B cell (primary cell): ENCODE measurements around the gene CYP2F1. TPM values are rescaled to one million over a fixed set of nuclear protein-coding genes. Genes with fewer than 3 reads are reported as not detected.

ENCODE experiments used
- ATAC-seq: fragments of 200-7000 bp; cut with Tn5 transposase; one replicate; pipeline ENCODE4 v1.10.0; 2021; ENCODE audit warnings: low read depth, mild to moderate bottlenecking, moderate number of reproducible peaks, moderate library complexity
- CTCF ChIA-PET: fragments of 350-600 bp; sonication (Branson Sonifier 250); formaldehyde crosslinking; loops from one replicate; lab custom pipeline; 2021; ENCODE audit warnings: antibody characterized with exemption, inconsistent platforms; lab: Charles Lee
- POLR2A ChIA-PET: fragments of 350-600 bp; sonication (Branson Sonifier 250); formaldehyde crosslinking; loops from one replicate; lab custom pipeline; 2021; ENCODE audit warnings: antibody characterized with exemption; lab: Charles Lee
- DNase-seq: peaks from one replicate; pipeline ENCODE4 v3.0.0; 2013
- H2AFZ ChIP-seq: 2 replicates; pipeline ENCODE4 v1.6.1; 2012; ENCODE audit warnings: mild to moderate bottlenecking, low read depth, low read length; ENCODE audit not compliant: insufficient read depth, poor library complexity, severe bottlenecking
- H3K27ac ChIP-seq, 2 donors: 1 replicate in 1 of 2; 2 replicates in 1 of 2; pipeline ENCODE4 v1.5.1; 2012 to 2013; ENCODE audit warnings: low read length in 2 of 2, mild to moderate bottlenecking in 2 of 2, moderate library complexity in 1 of 2
- H3K27me3 ChIP-seq, 4 experiments: fragments of 200-600 bp in 1 of 4; sonication (generic) in 1 of 4; replicated peaks in 1 of 4; 1 replicate in 2 of 4; 2 replicates in 2 of 4; pipeline versions ENCODE4 v1.6.1 to v1.7.0; 2013 to 2016; ENCODE audit warnings: low read length in 3 of 4, mild to moderate bottlenecking in 2 of 4, mixed read lengths in 1 of 4, moderate library complexity in 1 of 4; ENCODE audit not compliant: insufficient read depth in 4 of 4, control insufficient read depth in 3 of 4; ENCODE audit errors: control extremely low read depth in 1 of 4
- H3K36me3 ChIP-seq, 2 experiments: replicated peaks in 1 of 2; 1 replicate in 1 of 2; 2 replicates in 1 of 2; pipeline versions ENCODE4 v1.6.1 to v1.7.1; 2013; ENCODE audit warnings: low read length in 1 of 2; ENCODE audit not compliant: insufficient read depth in 2 of 2, control insufficient read depth in 1 of 2; ENCODE audit errors: control extremely low read depth in 1 of 2, extremely low read depth in 1 of 2
- H3K4me1 ChIP-seq, 2 donors: fragments of 200-600 bp in 1 of 2; sonication (generic) in 1 of 2; 1 replicate in 1 of 2; 2 replicates in 1 of 2; pipeline versions ENCODE4 v1.5.1 to v1.6.1; 2013 to 2017; ENCODE audit warnings: low read length in 2 of 2; ENCODE audit not compliant: control insufficient read depth in 2 of 2, insufficient read depth in 2 of 2
- H3K4me2 ChIP-seq: replicated peaks from 2 replicates; pipeline ENCODE3; 2012; ENCODE audit warnings: mild to moderate bottlenecking, low read depth, low read length; ENCODE audit not compliant: poor library complexity, severe bottlenecking
- H3K4me3 ChIP-seq, 5 experiments: fragments of 200-600 bp in 1 of 5; sonication (generic) in 1 of 5; 1 replicate in 3 of 5; 2 replicates in 2 of 5; pipeline versions ENCODE4 v1.5.1 to v1.7.0; 2011 to 2016; ENCODE audit warnings: low read length in 4 of 5, mild to moderate bottlenecking in 4 of 5, low read depth in 2 of 5, control low read depth in 1 of 5, moderate library complexity in 1 of 5; ENCODE audit not compliant: insufficient read depth in 1 of 5; ENCODE audit errors: control extremely low read depth in 1 of 5, extremely low read depth in 1 of 5
- H3K79me2 ChIP-seq: fragments of 200-600 bp; sonication (generic); one replicate; pipeline ENCODE4 v1.6.0; 2016; ENCODE audit warnings: low read length; ENCODE audit not compliant: control insufficient read depth, insufficient read depth
- H3K9ac ChIP-seq: fragments of 200-600 bp; sonication (generic); 2 replicates; pipeline ENCODE4 v1.6.1; 2017; ENCODE audit warnings: mild to moderate bottlenecking, low read length, moderate library complexity
- H3K9me3 ChIP-seq, 3 donors: one replicate each; pipeline versions ENCODE4 v1.6.1 to v1.7.1; 2013; ENCODE audit warnings: low read length in 2 of 3; ENCODE audit not compliant: control insufficient read depth in 2 of 3, insufficient read depth in 1 of 3; ENCODE audit errors: control extremely low read depth in 1 of 3
- H4K20me1 ChIP-seq: 2 replicates; pipeline ENCODE4 v1.6.0; 2012; ENCODE audit warnings: mild to moderate bottlenecking, low read length; ENCODE audit not compliant: insufficient read depth, control insufficient read depth, poor library complexity, severe bottlenecking
- H3K27ac Mint-ChIP-seq: one replicate; pipeline ENCODE4 v1.8.0; 2021; ENCODE audit warnings: mixed read lengths
- H3K27me3 Mint-ChIP-seq: one replicate; pipeline ENCODE4 v1.8.0; 2021; ENCODE audit warnings: mixed read lengths
- H3K4me1 Mint-ChIP-seq: one replicate; pipeline ENCODE4 v1.8.0; 2021; ENCODE audit warnings: mixed read lengths
- H3K4me3 Mint-ChIP-seq: one replicate; pipeline ENCODE4 v1.8.0; 2021; ENCODE audit warnings: mixed read lengths
- H3K9me3 Mint-ChIP-seq: one replicate; pipeline ENCODE4 v1.8.0; 2022; ENCODE audit warnings: mixed read lengths; ENCODE audit not compliant: insufficient read depth
- CTCF ChIP-seq: fragments of 200-600 bp; IDR thresholded peaks from one replicate; pipeline ENCODE4 v1.8.0; 2022; ENCODE audit warnings: antibody characterized with exemption, mild to moderate bottlenecking
- EZH2 ChIP-seq: IDR thresholded peaks from 2 replicates; pipeline ENCODE4 v1.6.1; 2012; ENCODE audit warnings: borderline replicate concordance, low read depth, mild to moderate bottlenecking, moderate library complexity, low read length; ENCODE audit not compliant: insufficient read depth, poor library complexity, severe bottlenecking
- WGBS: methylation state at CpG from one replicate; pipeline ENCODE4 v1.1.5; 2013; ENCODE audit warnings: missing lambda C conversion rate; ENCODE audit not compliant: insufficient coverage; 5-methylcytosine and 5-hydroxymethylcytosine counted together
- intact Hi-C: fragments of 100-400 bp; cut with micrococcal nuclease; formaldehyde crosslinking; loops from one replicate; pipeline ENCODE4 v1.10.0; 2022
- polyA plus RNA-seq: library from polyadenylated mRNA; depleted of rRNA; stranded (reverse); fragments of >200 nt; gene quantifications from 2 replicates; pipeline ENCODE4 v1.2.3, GENCODE V29; 2012
- total RNA-seq, 2 donors: library from RNA; stranded (reverse); fragments of 120-200 nt in 1 of 2; gene quantifications; 1 replicate in 1 of 2; 2 replicates in 1 of 2; pipeline versions ENCODE4 v1.2.3 to v1.2.4, GENCODE V29; 2013 to 2022

The CYP2F1 gene
- total and polyA plus RNA-seq, 2 donors (not counting 1 experiment from before 2014, with no cell fraction given): 0.04 TPM; not detected in 1

- TF ChIP-seq EZH2: no peak
- TF ChIP-seq CTCF: no peak
- no peaks in the 10 kb centered on the region for H3K9me3 Mint-ChIP-seq
- Histone ChIP-seq H3K4me3 (no peak overlapping the region), H3K9ac (no peak overlapping the region), H3K4me2 (no peak overlapping the region), H3K4me1 (no peaks in the 10 kb centered on the region), H3K36me3 (no peaks in the 10 kb centered on the region), H3K27me3 (peaks cover 0 to 2% (median 0%) of the 10 kb centered on the region in 4 experiments), H2AFZ (no peak overlapping the region), H3K79me2 (no peaks in the 10 kb centered on the region), H3K9me3 (no peaks in the 10 kb centered on the region), H3K27ac (no peak overlapping the region), H4K20me1 (no peaks in the 10 kb centered on the region)
- DNase-seq (no peak), ATAC-seq (no peak)
- peaks cover 21% of the 10 kb centered on the region for H3K27me3 Mint-ChIP-seq
- CTCF ChIA-PET: no interaction called here
- no peak overlapping the region for H3K4me3 Mint-ChIP-seq
- intact Hi-C loops: no loop called here
- POLR2A ChIA-PET: no interaction called here
- WGBS: 60% methylated on average over 2 of the region's 5 CpGs
- H3K4me1 Mint-ChIP-seq: no peaks in the 10 kb centered on the region
- no peak overlapping the region for H3K27ac Mint-ChIP-seq
These were observed 2.4 kb upstream of the CYP2F1 start for GRCh38 chr19:41111750-41112295.

- Histone ChIP-seq H3K27ac (no peak overlapping the region), H3K9ac (no peak overlapping the region), H4K20me1 (no peaks in the 10 kb centered on the region), H3K4me3 (no peak overlapping the region), H3K36me3 (no peaks in the 10 kb centered on the region), H3K27me3 (peaks cover 0 to 2% (median 0%) of the 10 kb centered on the region in 4 experiments), H2AFZ (no peak overlapping the region), H3K9me3 (no peaks in the 10 kb centered on the region), H3K79me2 (no peaks in the 10 kb centered on the region), H3K4me1 (no peaks in the 10 kb centered on the region), H3K4me2 (no peak overlapping the region)
- H3K27me3 Mint-ChIP-seq: peaks cover 27% of the 10 kb centered on the region
- ChIA-PET CTCF (no interaction called here), POLR2A (no interaction called here)
- ATAC-seq: no peak
- DNase-seq: no peak
- no peaks in the 10 kb centered on the region for H3K4me1 Mint-ChIP-seq
- TF ChIP-seq EZH2 (no peak), CTCF (no peak)
- H3K27ac Mint-ChIP-seq: no peak overlapping the region
- WGBS: 81% methylated on average over 4 of the region's 7 CpGs
- H3K9me3 Mint-ChIP-seq: no peaks in the 10 kb centered on the region
- intact Hi-C loops: no loop called here
- H3K4me3 Mint-ChIP-seq: no peak overlapping the region
These were observed 1.4 kb upstream of the CYP2F1 start for GRCh38 chr19:41112728-41113290.
